Peyer's patch (tissue), 4 donors: Measurements from ENCODE around the gene NTN4. TPM values are rescaled to one million over a fixed set of nuclear protein-coding genes. Genes with fewer than 3 reads are reported as not detected.

Source experiments
- DNase-seq, 3 donors: peaks; one replicate each; pipeline ENCODE4 v3.0.0-alpha.2; 2017 to 2019
- H3K27ac ChIP-seq, 4 donors: fragments of 200-600 bp; sonication (generic); one replicate each; pipeline ENCODE4 v1.5.1; 2016 to 2019
- H3K27me3 ChIP-seq, 2 donors: fragments of 200-600 bp; sonication (generic); one replicate each; pipeline ENCODE4 v1.5.1; 2019
- H3K36me3 ChIP-seq, 3 donors: fragments of 200-600 bp; sonication (generic); one replicate each; pipeline ENCODE4 v1.5.1; 2016 to 2019
- H3K4me1 ChIP-seq, 4 donors: fragments of 200-600 bp; sonication (generic); one replicate each; pipeline ENCODE4 v1.5.1; 2016 to 2019
- H3K4me3 ChIP-seq, 4 donors: fragments of 200-600 bp; sonication (generic); 1 replicate in 3 of 4; 2 replicates in 1 of 4; pipeline ENCODE4 v1.5.1; 2016 to 2019; ENCODE audit warnings: mild to moderate bottlenecking in 1 of 4
- H3K9me3 ChIP-seq, 4 donors: fragments of 200-600 bp; sonication (generic); one replicate each; pipeline ENCODE4 v1.5.1; 2016 to 2019; ENCODE audit warnings: mild to moderate bottlenecking in 1 of 4
- CTCF ChIP-seq, 6 experiments: fragments of 450-650 bp in 4 of 6; fragments of 200-600 bp in 2 of 6; sonication (generic) in 1 of 6; IDR thresholded peaks; one replicate each; pipeline ENCODE4 v1.5.1; 2017 to 2019; ENCODE audit warnings: antibody characterized with exemption in 6 of 6, mild to moderate bottlenecking in 3 of 6, moderate library complexity in 1 of 6
- POLR2A ChIP-seq, 2 donors: fragments of 450-650 bp; IDR thresholded peaks; one replicate each; pipeline ENCODE4 v1.5.1; 2017; ENCODE audit warnings: antibody characterized with exemption in 2 of 2, mild to moderate bottlenecking in 2 of 2, moderate library complexity in 2 of 2
- total RNA-seq, 4 donors: library from RNA; depleted of rRNA; stranded (reverse); fragments of >200 nt; gene quantifications; one replicate each; pipeline ENCODE4 v1.1.0, GENCODE V29; 2016

Gene NTN4
- total RNA-seq, 4 donors from 2014 or later = 12.3 to 20.6 (median 16.6) TPM

- H3K4me1 ChIP-seq = no peaks in the 10 kb centered on the region
- H3K27me3 ChIP-seq = no peaks in the 10 kb centered on the region
- no peaks in the 10 kb centered on the region for H3K9me3 ChIP-seq
- no peak for TF ChIP-seq CTCF (IDR thresholded peaks at IDR 0.05)
- TF ChIP-seq POLR2A (IDR thresholded peaks at IDR 0.05) = no peak
- H3K27ac ChIP-seq = no peak overlapping the region
- no peak for DNase-seq
- H3K36me3 ChIP-seq = no peaks in the 10 kb centered on the region
- no peak overlapping the region for H3K4me3 ChIP-seq
These were observed 72.5 kb downstream of the NTN4 start for GRCh38 chr12:95718006-95718431.

GRCh38 chr12:95717316-95717928 lies 73.1 kb downstream of the NTN4 start:
- no peak for TF ChIP-seq CTCF (IDR thresholded peaks at IDR 0.05)
- TF ChIP-seq POLR2A (IDR thresholded peaks at IDR 0.05) = no peak
- no peaks in the 10 kb centered on the region for H3K27me3 ChIP-seq
- H3K36me3 ChIP-seq = no peaks in the 10 kb centered on the region
- H3K9me3 ChIP-seq = no peaks in the 10 kb centered on the region
- no peak for DNase-seq
- H3K27ac ChIP-seq = no peak overlapping the region
- no peak overlapping the region for H3K4me3 ChIP-seq
- no peaks in the 10 kb centered on the region for H3K4me1 ChIP-seq

- H3K27me3 ChIP-seq = no peaks in the 10 kb centered on the region
- H3K9me3 ChIP-seq = no peaks in the 10 kb centered on the region
- H3K4me3 ChIP-seq = no peak overlapping the region
- no peaks in the 10 kb centered on the region for H3K4me1 ChIP-seq
- no peaks in the 10 kb centered on the region for H3K36me3 ChIP-seq
- H3K27ac ChIP-seq = no peak overlapping the region
- no peak for TF ChIP-seq POLR2A (IDR thresholded peaks at IDR 0.05)
- TF ChIP-seq CTCF (IDR thresholded peaks at IDR 0.05) = no peak
- DNase-seq = no peak
These were observed 75.4 kb downstream of the NTN4 start for GRCh38 chr12:95715177-95715576.

GRCh38 chr12:95712269-95712668 lies 78.3 kb downstream of the NTN4 start:
- H3K9me3 ChIP-seq = no peaks in the 10 kb centered on the region
- no peaks in the 10 kb centered on the region for H3K4me1 ChIP-seq
- no peak overlapping the region for H3K27ac ChIP-seq
- DNase-seq = no peak
- no peaks in the 10 kb centered on the region for H3K27me3 ChIP-seq
- no peak overlapping the region for H3K4me3 ChIP-seq
- no peaks in the 10 kb centered on the region for H3K36me3 ChIP-seq
- TF ChIP-seq POLR2A (IDR thresholded peaks at IDR 0.05) (no peak), CTCF (IDR thresholded peaks at IDR 0.05) (no peak)

- H3K4me1 ChIP-seq = no peaks in the 10 kb centered on the region
- no peak for TF ChIP-seq POLR2A (IDR thresholded peaks at IDR 0.05)
- no peak for TF ChIP-seq CTCF (IDR thresholded peaks at IDR 0.05)
- H3K27me3 ChIP-seq = no peaks in the 10 kb centered on the region
- H3K27ac ChIP-seq = no peak overlapping the region
- DNase-seq = no peak
- H3K9me3 ChIP-seq = no peaks in the 10 kb centered on the region
- no peak overlapping the region for H3K4me3 ChIP-seq
- H3K36me3 ChIP-seq = no peaks in the 10 kb centered on the region
These were observed 80.2 kb downstream of the NTN4 start for GRCh38 chr12:95710386-95710785.

GRCh38 chr12:95709152-95709551 lies 81.4 kb downstream of the NTN4 start:
- no peak overlapping the region for H3K4me3 ChIP-seq
- H3K36me3 ChIP-seq = no peaks in the 10 kb centered on the region
- H3K9me3 ChIP-seq = no peaks in the 10 kb centered on the region
- no peak for DNase-seq
- no peak overlapping the region for H3K27ac ChIP-seq
- no peaks in the 10 kb centered on the region for H3K4me1 ChIP-seq
- TF ChIP-seq CTCF (IDR thresholded peaks at IDR 0.05) (no peak), POLR2A (IDR thresholded peaks at IDR 0.05) (no peak)
- no peaks in the 10 kb centered on the region for H3K27me3 ChIP-seq
